Smooth muscle cell (in vitro differentiated cells): Measurements from ENCODE around the gene SPATS2L. TPM values are rescaled to one million over a fixed set of nuclear protein-coding genes. Genes with fewer than 3 reads are reported as not detected.

Experiments used
- DNase-seq: peaks from one replicate; lab custom pipeline; 2025; ENCODE audit not compliant: unreplicated experiment; lab: John Stamatoyannopoulos, UW
- H2AFZ ChIP-seq: fragments of 200-600 bp; sonication (generic); 2 replicates; pipeline ENCODE4 v1.6.0; 2016; ENCODE audit warnings: antibody characterized with exemption, low read depth, mild to moderate bottlenecking
- H3F3A ChIP-seq: fragments of 200-600 bp; sonication (generic); 2 replicates; pipeline ENCODE4 v1.6.0; 2017; ENCODE audit warnings: antibody characterized with exemption, low read depth
- H3K27ac ChIP-seq: fragments of 200-600 bp; sonication (generic); 2 replicates; pipeline ENCODE4 v1.5.1; 2016; ENCODE audit warnings: low read depth, mild to moderate bottlenecking
- H3K27me3 ChIP-seq: fragments of 200-600 bp; sonication (generic); 2 replicates; pipeline ENCODE4 v1.6.1; 2016; ENCODE audit warnings: low read depth, mild to moderate bottlenecking
- H3K36me3 ChIP-seq: fragments of 200-600 bp; sonication (generic); 2 replicates; pipeline ENCODE4 v1.5.1; 2016; ENCODE audit warnings: low read depth
- H3K4me1 ChIP-seq: fragments of 200-600 bp; sonication (generic); 2 replicates; pipeline ENCODE4 v1.5.1; 2016; ENCODE audit warnings: low read depth
- H3K4me2 ChIP-seq: fragments of 200-600 bp; sonication (generic); 2 replicates; pipeline ENCODE4 v1.6.0; 2016; ENCODE audit warnings: mild to moderate bottlenecking
- H3K4me3 ChIP-seq: fragments of 200-600 bp; sonication (generic); 2 replicates; pipeline ENCODE4 v1.5.1; 2016; ENCODE audit warnings: mild to moderate bottlenecking
- H3K79me2 ChIP-seq: fragments of 200-600 bp; sonication (generic); 2 replicates; pipeline ENCODE4 v1.6.0; 2016; ENCODE audit warnings: low read depth, mild to moderate bottlenecking
- H3K9ac ChIP-seq: fragments of 200-600 bp; sonication (generic); 2 replicates; pipeline ENCODE4 v1.6.0; 2016; ENCODE audit warnings: low read depth
- H3K9me3 ChIP-seq: fragments of 200-600 bp; sonication (generic); replicated peaks from 2 replicates; pipeline ENCODE4 v1.5.1; 2016; ENCODE audit warnings: low read depth
- H4K20me1 ChIP-seq: fragments of 200-600 bp; sonication (generic); 2 replicates; pipeline ENCODE4 v1.6.0; 2016; ENCODE audit warnings: low read depth
- CTCF ChIP-seq: fragments of 200-600 bp; sonication (generic); IDR thresholded peaks from 2 replicates; pipeline ENCODE4 v1.5.1; 2017; ENCODE audit warnings: borderline replicate concordance, mild to moderate bottlenecking, antibody characterized with exemption; ENCODE audit not compliant: insufficient read depth, poor library complexity, severe bottlenecking
- WGBS: methylation state at CpG from one replicate; pipeline ENCODE4 v1.1.7; 2016; ENCODE audit warnings: low lambda C conversion rate; 5-methylcytosine and 5-hydroxymethylcytosine counted together
- polyA plus RNA-seq: library from polyadenylated mRNA; unstranded; fragments of >200 nt; fragmentation: Nextera tagmentation; extraction: Ambion mirVana; gene quantifications from 2 replicates; pipeline ENCODE4 v1.2.1, GENCODE V29; 2016
- total RNA-seq: library from RNA; depleted of rRNA; stranded (reverse); fragments of >200 nt; gene quantifications from 2 replicates; pipeline ENCODE4 v1.2.3, GENCODE V29; 2014

Gene SPATS2L
- total and polyA plus RNA-seq, 2 experiments from 2014 or later: 356 to 432 TPM

DNA sequence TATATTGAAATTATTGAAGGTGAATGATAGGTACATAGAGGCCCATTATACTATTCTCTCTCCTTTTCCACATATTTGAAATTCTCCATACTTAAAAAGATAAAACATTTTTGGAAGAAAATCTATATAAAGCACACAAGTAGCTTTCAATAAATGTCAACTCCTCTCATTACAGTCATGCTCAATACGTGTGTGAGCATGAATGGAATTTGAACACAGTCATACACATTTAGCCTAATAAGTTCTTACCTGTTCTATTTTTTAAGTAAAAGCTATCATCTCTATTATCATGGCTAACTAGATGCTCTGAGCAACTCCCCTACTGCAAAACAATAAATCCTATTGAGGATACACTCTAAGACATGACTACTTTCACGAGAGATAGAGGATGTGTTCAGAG lies 41.9 kb upstream of the SPATS2L start:
- Histone ChIP-seq H2AFZ (no peak overlapping the region), H3K79me2 (no peaks in the 10 kb centered on the region)

GRCh38 chr2:200266406-200266805 lies 40.1 kb upstream of the SPATS2L start:
- Histone ChIP-seq H3K9me3 (no peaks in the 10 kb centered on the region), H3K4me2 (no peak overlapping the region), H3K36me3 (no peaks in the 10 kb centered on the region), H2AFZ (no peak overlapping the region), H3K27me3 (no peaks in the 10 kb centered on the region), H4K20me1 (no peaks in the 10 kb centered on the region), H3K9ac (no peak overlapping the region), H3F3A (no peaks in the 10 kb centered on the region), H3K27ac (no peak overlapping the region), H3K4me3 (no peak overlapping the region), H3K4me1 (no peaks in the 10 kb centered on the region), H3K79me2 (no peaks in the 10 kb centered on the region)
- no peak for TF ChIP-seq CTCF
- no peak for DNase-seq
- WGBS: 96% methylated on average over 5 of the region's 5 CpGs

More for the DNA sequence above, 41.9 kb upstream of the SPATS2L start:
- Histone ChIP-seq H3K4me1 (no peaks in the 10 kb centered on the region), H3F3A (no peaks in the 10 kb centered on the region), H3K36me3 (no peaks in the 10 kb centered on the region), H3K4me3 (no peak overlapping the region), H3K9ac (no peak overlapping the region), H3K4me2 (no peak overlapping the region), H3K27me3 (no peaks in the 10 kb centered on the region), H4K20me1 (no peaks in the 10 kb centered on the region), H3K9me3 (no peaks in the 10 kb centered on the region), H3K27ac (no peak overlapping the region)
- DNase-seq: no peak
- WGBS: 83% methylated on average over 2 of the region's 2 CpGs
- no peak for TF ChIP-seq CTCF

DNA sequence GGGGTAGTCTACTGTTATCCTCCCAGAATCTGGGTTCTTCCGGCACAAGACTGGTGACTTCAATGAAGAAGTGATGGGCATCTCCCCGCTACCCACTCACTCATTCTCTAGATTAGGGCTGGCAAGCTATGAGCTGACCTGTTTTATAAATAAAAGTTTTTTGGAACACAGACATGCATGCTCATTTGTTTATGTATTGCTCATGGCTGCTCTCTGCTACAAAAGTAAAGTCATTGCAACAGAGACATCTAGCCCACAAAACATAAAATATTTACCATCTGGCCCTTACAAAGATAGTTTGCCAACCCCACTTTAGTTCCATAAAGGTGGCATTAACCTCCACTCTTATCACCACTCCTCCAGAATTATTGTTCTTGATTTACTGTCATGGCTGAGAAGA lies 39.1 kb upstream of the SPATS2L start:
- Histone ChIP-seq H3F3A (no peaks in the 10 kb centered on the region), H3K36me3 (no peaks in the 10 kb centered on the region), H3K27ac (no peak overlapping the region), H3K79me2 (no peaks in the 10 kb centered on the region), H3K4me3 (no peak overlapping the region), H4K20me1 (no peaks in the 10 kb centered on the region), H3K4me1 (no peaks in the 10 kb centered on the region), H3K27me3 (no peaks in the 10 kb centered on the region), H3K4me2 (no peak overlapping the region), H3K9ac (no peak overlapping the region), H2AFZ (peak overlapping the region; percentile 62), H3K9me3 (no peaks in the 10 kb centered on the region)
- no peak for TF ChIP-seq CTCF
- no peak for DNase-seq
- WGBS: 93% methylated on average over 2 of the region's 2 CpGs

- H3F3A ChIP-seq: no peaks in the 10 kb centered on the region
- no peaks in the 10 kb centered on the region for H3K4me1 ChIP-seq
- H3K36me3 ChIP-seq: no peaks in the 10 kb centered on the region
- no peak overlapping the region for H3K4me2 ChIP-seq
- H3K4me3 ChIP-seq: no peak overlapping the region
- no peaks in the 10 kb centered on the region for H4K20me1 ChIP-seq
- H3K79me2 ChIP-seq: no peaks in the 10 kb centered on the region
- H3K27ac ChIP-seq: no peak overlapping the region
- 79% methylated on average over 1 of the region's 1 CpG for WGBS
- no peak overlapping the region for H3K9ac ChIP-seq
- H3K9me3 ChIP-seq: no peaks in the 10 kb centered on the region
- no peak overlapping the region for H2AFZ ChIP-seq
- TF ChIP-seq CTCF: no peak
- DNase-seq: no peak
- no peaks in the 10 kb centered on the region for H3K27me3 ChIP-seq
Measured at GRCh38 chr2:200270732-200271131, 35.8 kb upstream of the SPATS2L start.
